B cell (primary cell): ENCODE data around the gene SPATA25. TPM values are rescaled to one million over a fixed set of nuclear protein-coding genes. Genes with fewer than 3 reads are reported as not detected.

ENCODE experiments used
- ATAC-seq: fragments of 200-7000 bp; cut with Tn5 transposase; one replicate; pipeline ENCODE4 v1.10.0; 2021; ENCODE audit warnings: low read depth, mild to moderate bottlenecking, moderate number of reproducible peaks, moderate library complexity
- CTCF ChIA-PET: fragments of 350-600 bp; sonication (Branson Sonifier 250); formaldehyde crosslinking; loops from one replicate; lab custom pipeline; 2021; ENCODE audit warnings: antibody characterized with exemption, inconsistent platforms; lab: Charles Lee
- POLR2A ChIA-PET: fragments of 350-600 bp; sonication (Branson Sonifier 250); formaldehyde crosslinking; loops from one replicate; lab custom pipeline; 2021; ENCODE audit warnings: antibody characterized with exemption; lab: Charles Lee
- DNase-seq: peaks from one replicate; pipeline ENCODE4 v3.0.0; 2013
- H2AFZ ChIP-seq: 2 replicates; pipeline ENCODE4 v1.6.1; 2012; ENCODE audit warnings: mild to moderate bottlenecking, low read depth, low read length; ENCODE audit not compliant: insufficient read depth, poor library complexity, severe bottlenecking
- H3K27ac ChIP-seq, 2 donors: 1 replicate in 1 of 2; 2 replicates in 1 of 2; pipeline ENCODE4 v1.5.1; 2012 to 2013; ENCODE audit warnings: low read length in 2 of 2, mild to moderate bottlenecking in 2 of 2, moderate library complexity in 1 of 2
- H3K27me3 ChIP-seq, 4 experiments: fragments of 200-600 bp in 1 of 4; sonication (generic) in 1 of 4; replicated peaks in 1 of 4; 1 replicate in 2 of 4; 2 replicates in 2 of 4; pipeline versions ENCODE4 v1.6.1 to v1.7.0; 2013 to 2016; ENCODE audit warnings: low read length in 3 of 4, mild to moderate bottlenecking in 2 of 4, mixed read lengths in 1 of 4, moderate library complexity in 1 of 4; ENCODE audit not compliant: insufficient read depth in 4 of 4, control insufficient read depth in 3 of 4; ENCODE audit errors: control extremely low read depth in 1 of 4
- H3K36me3 ChIP-seq, 2 experiments: replicated peaks in 1 of 2; 1 replicate in 1 of 2; 2 replicates in 1 of 2; pipeline versions ENCODE4 v1.6.1 to v1.7.1; 2013; ENCODE audit warnings: low read length in 1 of 2; ENCODE audit not compliant: insufficient read depth in 2 of 2, control insufficient read depth in 1 of 2; ENCODE audit errors: control extremely low read depth in 1 of 2, extremely low read depth in 1 of 2
- H3K4me1 ChIP-seq, 2 donors: fragments of 200-600 bp in 1 of 2; sonication (generic) in 1 of 2; 1 replicate in 1 of 2; 2 replicates in 1 of 2; pipeline versions ENCODE4 v1.5.1 to v1.6.1; 2013 to 2017; ENCODE audit warnings: low read length in 2 of 2; ENCODE audit not compliant: control insufficient read depth in 2 of 2, insufficient read depth in 2 of 2
- H3K4me2 ChIP-seq: replicated peaks from 2 replicates; pipeline ENCODE3; 2012; ENCODE audit warnings: mild to moderate bottlenecking, low read depth, low read length; ENCODE audit not compliant: poor library complexity, severe bottlenecking
- H3K4me3 ChIP-seq, 5 experiments: fragments of 200-600 bp in 1 of 5; sonication (generic) in 1 of 5; 1 replicate in 3 of 5; 2 replicates in 2 of 5; pipeline versions ENCODE4 v1.5.1 to v1.7.0; 2011 to 2016; ENCODE audit warnings: low read length in 4 of 5, mild to moderate bottlenecking in 4 of 5, low read depth in 2 of 5, control low read depth in 1 of 5, moderate library complexity in 1 of 5; ENCODE audit not compliant: insufficient read depth in 1 of 5; ENCODE audit errors: control extremely low read depth in 1 of 5, extremely low read depth in 1 of 5
- H3K79me2 ChIP-seq: fragments of 200-600 bp; sonication (generic); one replicate; pipeline ENCODE4 v1.6.0; 2016; ENCODE audit warnings: low read length; ENCODE audit not compliant: control insufficient read depth, insufficient read depth
- H3K9ac ChIP-seq: fragments of 200-600 bp; sonication (generic); 2 replicates; pipeline ENCODE4 v1.6.1; 2017; ENCODE audit warnings: mild to moderate bottlenecking, low read length, moderate library complexity
- H3K9me3 ChIP-seq, 3 donors: one replicate each; pipeline versions ENCODE4 v1.6.1 to v1.7.1; 2013; ENCODE audit warnings: low read length in 2 of 3; ENCODE audit not compliant: control insufficient read depth in 2 of 3, insufficient read depth in 1 of 3; ENCODE audit errors: control extremely low read depth in 1 of 3
- H4K20me1 ChIP-seq: 2 replicates; pipeline ENCODE4 v1.6.0; 2012; ENCODE audit warnings: mild to moderate bottlenecking, low read length; ENCODE audit not compliant: insufficient read depth, control insufficient read depth, poor library complexity, severe bottlenecking
- H3K27ac Mint-ChIP-seq: one replicate; pipeline ENCODE4 v1.8.0; 2021; ENCODE audit warnings: mixed read lengths
- H3K27me3 Mint-ChIP-seq: one replicate; pipeline ENCODE4 v1.8.0; 2021; ENCODE audit warnings: mixed read lengths
- H3K4me1 Mint-ChIP-seq: one replicate; pipeline ENCODE4 v1.8.0; 2021; ENCODE audit warnings: mixed read lengths
- H3K4me3 Mint-ChIP-seq: one replicate; pipeline ENCODE4 v1.8.0; 2021; ENCODE audit warnings: mixed read lengths
- H3K9me3 Mint-ChIP-seq: one replicate; pipeline ENCODE4 v1.8.0; 2022; ENCODE audit warnings: mixed read lengths; ENCODE audit not compliant: insufficient read depth
- EZH2 ChIP-seq: IDR thresholded peaks from 2 replicates; pipeline ENCODE4 v1.6.1; 2012; ENCODE audit warnings: borderline replicate concordance, low read depth, mild to moderate bottlenecking, moderate library complexity, low read length; ENCODE audit not compliant: insufficient read depth, poor library complexity, severe bottlenecking
- WGBS: methylation state at CpG from one replicate; pipeline ENCODE4 v1.1.5; 2013; ENCODE audit warnings: missing lambda C conversion rate; ENCODE audit not compliant: insufficient coverage; 5-methylcytosine and 5-hydroxymethylcytosine counted together
- intact Hi-C: fragments of 100-400 bp; cut with micrococcal nuclease; formaldehyde crosslinking; loops from one replicate; pipeline ENCODE4 v1.10.0; 2022
- polyA plus RNA-seq: library from polyadenylated mRNA; depleted of rRNA; stranded (reverse); fragments of >200 nt; gene quantifications from 2 replicates; pipeline ENCODE4 v1.2.3, GENCODE V29; 2012
- total RNA-seq, 2 donors: library from RNA; stranded (reverse); fragments of 120-200 nt in 1 of 2; gene quantifications; 1 replicate in 1 of 2; 2 replicates in 1 of 2; pipeline versions ENCODE4 v1.2.3 to v1.2.4, GENCODE V29; 2013 to 2022
- TF ChIP-seq, protein P1 (sequence below): fragments of 200-600 bp; IDR thresholded peaks from one replicate; pipeline ENCODE4 v1.8.0; 2022; ENCODE audit warnings: antibody characterized with exemption, mild to moderate bottlenecking

The SPATA25 gene
- total and polyA plus RNA-seq, 2 donors (not counting 1 experiment from before 2014, with no cell fraction given), result 2.5 to 2.9 TPM

GRCh38 chr20:45850238-45850637, 37.2 kb downstream of the SPATA25 start:
- TF ChIP-seq EZH2, result no peak
- TF ChIP-seq, protein P1, sequence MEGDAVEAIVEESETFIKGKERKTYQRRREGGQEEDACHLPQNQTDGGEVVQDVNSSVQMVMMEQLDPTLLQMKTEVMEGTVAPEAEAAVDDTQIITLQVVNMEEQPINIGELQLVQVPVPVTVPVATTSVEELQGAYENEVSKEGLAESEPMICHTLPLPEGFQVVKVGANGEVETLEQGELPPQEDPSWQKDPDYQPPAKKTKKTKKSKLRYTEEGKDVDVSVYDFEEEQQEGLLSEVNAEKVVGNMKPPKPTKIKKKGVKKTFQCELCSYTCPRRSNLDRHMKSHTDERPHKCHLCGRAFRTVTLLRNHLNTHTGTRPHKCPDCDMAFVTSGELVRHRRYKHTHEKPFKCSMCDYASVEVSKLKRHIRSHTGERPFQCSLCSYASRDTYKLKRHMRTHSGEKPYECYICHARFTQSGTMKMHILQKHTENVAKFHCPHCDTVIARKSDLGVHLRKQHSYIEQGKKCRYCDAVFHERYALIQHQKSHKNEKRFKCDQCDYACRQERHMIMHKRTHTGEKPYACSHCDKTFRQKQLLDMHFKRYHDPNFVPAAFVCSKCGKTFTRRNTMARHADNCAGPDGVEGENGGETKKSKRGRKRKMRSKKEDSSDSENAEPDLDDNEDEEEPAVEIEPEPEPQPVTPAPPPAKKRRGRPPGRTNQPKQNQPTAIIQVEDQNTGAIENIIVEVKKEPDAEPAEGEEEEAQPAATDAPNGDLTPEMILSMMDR, result no peak
- Histone ChIP-seq H2AFZ (no peak overlapping the region), H3K9ac (no peak overlapping the region), H3K79me2 (peaks cover 34% of the 10 kb centered on the region), H3K4me3 (no peak overlapping the region), H3K4me1 (peaks cover 0 to 6% of the 10 kb centered on the region in 2 donors), H3K27me3 (no peaks in the 10 kb centered on the region), H3K9me3 (no peaks in the 10 kb centered on the region), H4K20me1 (no peaks in the 10 kb centered on the region), H3K4me2 (no peak overlapping the region), H3K27ac (no peak overlapping the region), H3K36me3 (peaks cover 6 to 65% of the 10 kb centered on the region in 2 experiments)
- Mint-ChIP-seq H3K9me3 (no peaks in the 10 kb centered on the region), H3K4me1 (peaks cover 7% of the 10 kb centered on the region), H3K27ac (no peak overlapping the region), H3K27me3 (no peaks in the 10 kb centered on the region), H3K4me3 (no peak overlapping the region)
- intact Hi-C loops, result no loop called here
- DNase-seq (no peak), ATAC-seq (no peak)
- ChIA-PET CTCF (interaction anchor here (1.7 kb wide), 1 partner anchor 8 kb away, joined by 4 read pairs; no protein-coding TSS in a partner anchor), POLR2A (no interaction called here)
- 100% methylated on average over 2 of the region's 2 CpGs for WGBS

GRCh38 chr20:45848969-45849582, 38.3 kb downstream of the SPATA25 start:
- H3K4me3 Mint-ChIP-seq, result no peak overlapping the region
- Histone ChIP-seq H3K9me3 (no peaks in the 10 kb centered on the region), H3K27me3 (no peaks in the 10 kb centered on the region), H3K4me2 (no peak overlapping the region), H4K20me1 (no peaks in the 10 kb centered on the region), H3K9ac (no peak overlapping the region), H2AFZ (no peak overlapping the region), H3K27ac (no peak overlapping the region), H3K4me3 (no peak overlapping the region), H3K36me3 (peaks cover 9 to 64% of the 10 kb centered on the region in 2 experiments), H3K79me2 (peaks cover 23% of the 10 kb centered on the region), H3K4me1 (no peaks in the 10 kb centered on the region)
- H3K4me1 Mint-ChIP-seq, result no peaks in the 10 kb centered on the region
- CTCF ChIA-PET, result interaction anchor here (0.7 kb wide), 1 partner anchor 27 kb away, joined by 3 read pairs; no protein-coding TSS in a partner anchor
- no peak for DNase-seq
- 100% methylated on average over 2 of the region's 8 CpGs for WGBS
- ATAC-seq, result no peak
- POLR2A ChIA-PET, result no interaction called here
- no peaks in the 10 kb centered on the region for H3K27me3 Mint-ChIP-seq
- H3K9me3 Mint-ChIP-seq, result no peaks in the 10 kb centered on the region
- H3K27ac Mint-ChIP-seq, result no peak overlapping the region
- TF ChIP-seq, protein P1, result no peak
- no peak for TF ChIP-seq EZH2
- intact Hi-C loops, result no loop called here
